HepG2 (cell line): Measurements from ENCODE around the gene MYORG. TPM values are rescaled to one million over a fixed set of nuclear protein-coding genes. Genes with fewer than 3 reads are reported as not detected.

Experiments
- ATAC-seq: fragments of 200-7000 bp; cut with Tn5 transposase; 3 replicates; pipeline ENCODE4 v1.9.1; 2020; ENCODE audit warnings: mild to moderate bottlenecking, moderate library complexity
- BruUV-seq: library from RNA; stranded (reverse); fragments of 400-500 nt; replicated peaks from 2 replicates; lab custom pipeline; 2021; lab: Mats Ljungman, UMichigan
- CTCF ChIA-PET: fragments of 300-600 bp; formaldehyde crosslinking; extraction: SDS; loops from one replicate; lab custom pipeline; 2021; ENCODE audit warnings: low total read pairs, inconsistent platforms, low intra/inter-chr PET ratio; lab: Yijun Ruan, JAX
- POLR2A ChIA-PET: fragments of 350-600 bp; sonication (Branson Sonifier 250); formaldehyde crosslinking; loops from one replicate; lab custom pipeline; 2020; ENCODE audit warnings: antibody characterized with exemption, inconsistent platforms; lab: Yijun Ruan, JAX
- DNase-seq: peaks from one replicate; pipeline ENCODE4 v3.0.0-alpha.2; 2015; ENCODE audit warnings: low spot score
- FAIRE-seq: peaks from 3 replicates; lab custom pipeline; 2011; peaks lifted over from hg19 to GRCh38; lab: Jason Lieb, UNC
- H2AFZ ChIP-seq: one replicate; pipeline ENCODE4 v1.6.1; 2011; ENCODE audit warnings: low read length, inconsistent platforms
- H3K27ac ChIP-seq: fragments of 300-600 bp; 3 replicates; pipeline ENCODE4 v1.8.0; 2011; ENCODE audit warnings: mixed run types, mild to moderate bottlenecking, mixed read lengths, low read length, inconsistent platforms; ENCODE audit not compliant: insufficient read depth; ENCODE audit errors: extremely low read length
- H3K27me3 ChIP-seq, 2 experiments: fragments of 200-600 bp in 1 of 2; 2 replicates in 1 of 2; 3 replicates in 1 of 2; pipeline versions ENCODE4 v1.6.0 to v1.8.0; 2011; ENCODE audit warnings: low read length in 2 of 2, mild to moderate bottlenecking in 2 of 2, moderate library complexity in 2 of 2, inconsistent platforms in 1 of 2; ENCODE audit not compliant: insufficient read depth in 2 of 2, control insufficient read depth in 1 of 2
- H3K36me3 ChIP-seq, 2 experiments: fragments of 200-600 bp in 1 of 2; replicated peaks in 1 of 2; 2 replicates in 1 of 2; 3 replicates in 1 of 2; pipeline versions ENCODE4 v1.5.1 to v1.8.0; 2011; ENCODE audit warnings: low read length in 2 of 2, inconsistent platforms in 1 of 2; ENCODE audit not compliant: insufficient read depth in 2 of 2, control insufficient read depth in 1 of 2
- H3K4me1 ChIP-seq: 2 replicates; pipeline ENCODE4 v1.5.1; 2012; ENCODE audit warnings: low read length, inconsistent platforms; ENCODE audit not compliant: insufficient read depth
- H3K4me2 ChIP-seq: 2 replicates; pipeline ENCODE4 v1.6.0; 2011; ENCODE audit warnings: low read depth, low read length, inconsistent platforms
- H3K4me3 ChIP-seq, 3 experiments: fragments of 200-600 bp in 1 of 3; sonication (generic), shearing (Covaris generic) in 1 of 3; replicated peaks in 1 of 3; 2 replicates each; pipeline ENCODE4 v1.5.1; 2011 to 2016; ENCODE audit warnings: low read length in 3 of 3, inconsistent platforms in 2 of 3, low read depth in 2 of 3, mild to moderate bottlenecking in 2 of 3, control low read depth in 1 of 3, mixed read lengths in 1 of 3; ENCODE audit not compliant: insufficient read depth in 1 of 3
- H3K79me2 ChIP-seq: one replicate; pipeline ENCODE4 v1.6.1; 2011; ENCODE audit warnings: low read length, inconsistent platforms; ENCODE audit not compliant: insufficient read depth
- H3K9ac ChIP-seq: 2 replicates; pipeline ENCODE4 v1.6.0; 2011; ENCODE audit warnings: mild to moderate bottlenecking, low read depth, low read length, inconsistent platforms; ENCODE audit not compliant: insufficient read depth
- H3K9me3 ChIP-seq: 2 replicates; pipeline ENCODE4 v1.5.1; 2012; ENCODE audit warnings: mild to moderate bottlenecking, low read length
- H4K20me1 ChIP-seq: 2 replicates; pipeline ENCODE4 v1.6.0; 2011; ENCODE audit warnings: inconsistent platforms, mild to moderate bottlenecking, low read length, moderate library complexity; ENCODE audit not compliant: insufficient read depth
- ATF3 ChIP-seq: sonication (generic); formaldehyde crosslinking; IDR thresholded peaks from 2 replicates; pipeline ENCODE4 v1.4.0; 2020; ENCODE audit warnings: missing genetic modification reagents
- BCL3 ChIP-seq: sonication (generic); formaldehyde crosslinking; IDR thresholded peaks from 2 replicates; pipeline ENCODE4 v1.5.1; 2020; ENCODE audit warnings: mild to moderate bottlenecking, missing genetic modification reagents, moderate library complexity
- GMEB2 ChIP-seq: IDR thresholded peaks from 2 replicates; pipeline ENCODE4 v1.6.1; 2016; ENCODE audit warnings: missing biosample characterization, missing genetic modification reagents, low read depth
- HNF4G ChIP-seq, 2 experiments: sonication (generic) in 1 of 2; formaldehyde crosslinking in 1 of 2; IDR thresholded peaks; 2 replicates each; pipeline versions ENCODE4 v1.4.0 to v1.6.1; 2011 to 2020; ENCODE audit warnings: borderline replicate concordance in 2 of 2, low read depth in 2 of 2, mild to moderate bottlenecking in 2 of 2, low read length in 1 of 2, missing genetic modification reagents in 1 of 2, moderate library complexity in 1 of 2
- HOXA9 ChIP-seq: sonication (generic); formaldehyde crosslinking; IDR thresholded peaks from 2 replicates; pipeline ENCODE4 v1.8.1; 2022; ENCODE audit warnings: missing genetic modification reagents, mild to moderate bottlenecking, moderate library complexity, borderline replicate concordance
- NPAS2 ChIP-seq: sonication (generic); formaldehyde crosslinking; IDR thresholded peaks from 2 replicates; pipeline ENCODE4 v1.8.0; 2022; ENCODE audit warnings: mild to moderate bottlenecking, missing genetic modification reagents, borderline replicate concordance
- PRDM15 ChIP-seq: sonication (generic); formaldehyde crosslinking; IDR thresholded peaks from 2 replicates; pipeline ENCODE4 v1.4.0; 2020; ENCODE audit warnings: missing genetic modification reagents
- SPEN ChIP-seq: sonication (generic); formaldehyde crosslinking; IDR thresholded peaks from 2 replicates; pipeline ENCODE4 v1.5.1; 2020; ENCODE audit warnings: low read depth, mild to moderate bottlenecking, missing genetic modification reagents
- ZBTB20 ChIP-seq: sonication (generic); formaldehyde crosslinking; IDR thresholded peaks from 2 replicates; pipeline ENCODE4 v1.8.1; 2023; ENCODE audit warnings: missing genetic modification reagents, low read depth, mild to moderate bottlenecking, borderline replicate concordance
- ZBTB38 ChIP-seq: sonication (generic); formaldehyde crosslinking; IDR thresholded peaks from 2 replicates; pipeline ENCODE4 v1.5.1; 2020; ENCODE audit warnings: mild to moderate bottlenecking, missing genetic modification reagents
- ZFP1 ChIP-seq: IDR thresholded peaks from 2 replicates; pipeline ENCODE4 v1.6.1; 2016
- ZFP37 ChIP-seq: sonication (generic); formaldehyde crosslinking; IDR thresholded peaks from 2 replicates; pipeline ENCODE4 v1.4.0; 2020; ENCODE audit warnings: missing genetic modification reagents, borderline replicate concordance
- ZNF354B ChIP-seq: sonication (generic); formaldehyde crosslinking; IDR thresholded peaks from 2 replicates; pipeline ENCODE4 v1.8.0; 2022; ENCODE audit warnings: mild to moderate bottlenecking, missing genetic modification reagents
- ZNF605 ChIP-seq: sonication (generic); formaldehyde crosslinking; IDR thresholded peaks from 2 replicates; pipeline ENCODE4 v1.8.0; 2022; ENCODE audit warnings: mild to moderate bottlenecking, missing genetic modification reagents
- WGBS: methylation state at CpG from one replicate; pipeline ENCODE4 v1.1.6; 2017; ENCODE audit warnings: low lambda C conversion rate; 5-methylcytosine and 5-hydroxymethylcytosine counted together
- in situ Hi-C: cut with HindIII; loops from 2 replicates; pipeline ENCODE4 v1.10.0; 2017; ENCODE audit warnings: low pct_unique_long_range_greater_than_20kb; ENCODE audit not compliant: extremely low pct_ligation_motif_present
- intact Hi-C: fragments of 100-400 bp; cut with micrococcal nuclease; formaldehyde crosslinking; loops from one replicate; pipeline ENCODE4 v1.10.0; 2022; ENCODE audit not compliant: unreplicated experiment
- polyA plus RNA-seq, 8 experiments: library from polyadenylated mRNA; depleted of rRNA in 3 of 8; stranded (reverse) in 7 of 8; unstranded in 1 of 8; fragments of >200 nt; fragmentation: Illumina TruSeq in 4 of 8; extraction: Trizol in 4 of 8; gene quantifications; 2 replicates each; pipeline versions ENCODE4 v1.2.1 to v1.2.3, GENCODE V29; 2011 to 2016; ENCODE audit warnings: low read depth in 4 of 8, missing spikeins in 1 of 8, mixed read lengths in 1 of 8; ENCODE audit not compliant: insufficient read depth in 1 of 8
- total RNA-seq, 5 experiments: library from RNA; depleted of rRNA; stranded (reverse); fragments of >200 nt; fragmentation: Illumina TruSeq; extraction: Trizol; gene quantifications; 2 replicates each; pipeline ENCODE4 v1.2.3, GENCODE V29; 2016; ENCODE audit warnings: low read depth in 1 of 5

Gene MYORG
- total and polyA plus RNA-seq, 2 of the 13 experiments (the other 11 are each of a cell fraction or from before 2014, with no cell fraction given) = 11.1 to 22.4 TPM

- ATAC-seq = no peak
- intact Hi-C loops = no loop called here
Observed at GRCh38 chr9:34406219-34406618, 29.5 kb upstream of the MYORG start.

GRCh38 chr9:34405719-34406118, 29.0 kb upstream of the MYORG start:
- no peaks in the 10 kb centered on the region for H3K27me3 ChIP-seq
- CTCF ChIA-PET = interaction anchor here (2.5 kb wide), 1 partner anchor 186 kb away, joined by 10 read pairs; no protein-coding TSS in a partner anchor
- WGBS = 86% methylated on average over 7 of the region's 7 CpGs
- no peak for TF ChIP-seq ATF3 (CRISPR knock-in tag)
- no peak for TF ChIP-seq PRDM15 (CRISPR knock-in tag)
- no peak for TF ChIP-seq BCL3
- no peak for TF ChIP-seq ZBTB38 (CRISPR knock-in tag)
- no peak for TF ChIP-seq ZNF605 (CRISPR knock-in tag)

More at GRCh38 chr9:34406219-34406618, 29.5 kb upstream of the MYORG start:
- no peaks in the 10 kb centered on the region for H3K9me3 ChIP-seq
- FAIRE-seq (no peak), DNase-seq (no peak)
- in situ Hi-C loops = no loop called here
- TF ChIP-seq HOXA9 (CRISPR knock-in tag) = no peak
- TF ChIP-seq ZFP1 (CRISPR knock-in tag) = no peak
- TF ChIP-seq NPAS2 (CRISPR knock-in tag) = no peak
- TF ChIP-seq SPEN (CRISPR knock-in tag) = no peak
- no peak for TF ChIP-seq ZNF354B (CRISPR knock-in tag)
- TF ChIP-seq ZFP37 (CRISPR knock-in tag) = no peak
- no peak for TF ChIP-seq ZBTB20
- TF ChIP-seq HNF4G (IDR thresholded peaks at IDR 0.05; ENCODE audit: borderline replicate concordance, low read depth, low read length) = no peak
- no peak for TF ChIP-seq HNF4G (CRISPR knock-in tag; IDR thresholded peaks at IDR 0.05; ENCODE audit: borderline replicate concordance, low read depth)
- no peak for TF ChIP-seq GMEB2
- no peak overlapping the region for H3K4me2 ChIP-seq
- no peaks in the 10 kb centered on the region for H4K20me1 ChIP-seq
- no peak overlapping the region for H3K9ac ChIP-seq
- ChIA-PET POLR2A (no interaction called here), CTCF (no interaction called here)
- no peak overlapping the region for H2AFZ ChIP-seq
- H3K4me1 ChIP-seq = no peaks in the 10 kb centered on the region
- no peaks in the 10 kb centered on the region; a peak in 1 of 5 replicates for H3K36me3 ChIP-seq
- H3K27me3 ChIP-seq = no peaks in the 10 kb centered on the region
- no peak overlapping the region for H3K4me3 ChIP-seq
- WGBS = 36% methylated on average over 1 of the region's 1 CpG
- no peaks in the 10 kb centered on the region for H3K79me2 ChIP-seq
- no TSS peak for BruUV-seq
- no peak overlapping the region for H3K27ac ChIP-seq

More at GRCh38 chr9:34405719-34406118, 29.0 kb upstream of the MYORG start:
- Histone ChIP-seq H3K4me3 (no peak overlapping the region), H3K36me3 (no peaks in the 10 kb centered on the region; a peak in 1 of 5 replicates), H2AFZ (no peak overlapping the region), H3K4me1 (no peaks in the 10 kb centered on the region), H3K9me3 (no peaks in the 10 kb centered on the region), H4K20me1 (no peaks in the 10 kb centered on the region), H3K9ac (no peak overlapping the region), H3K4me2 (no peak overlapping the region), H3K79me2 (no peaks in the 10 kb centered on the region), H3K27ac (no peak overlapping the region)
- in situ Hi-C loops = no loop called here
- DNase-seq (no peak), ATAC-seq (no peak), FAIRE-seq (no peak)
- intact Hi-C loops = no loop called here
- POLR2A ChIA-PET = no interaction called here
- BruUV-seq = no TSS peak
